ENCODE results near the gene DIPK1A.

Gene DIPK1A

GRCh38 chr1:92859400-92860039, 101.7 kb downstream of the DIPK1A start:
- Mint-ChIP-seq H3K9me3 (no peaks in the 10 kb centered on the region), H3K36me3 (no peaks in the 10 kb centered on the region), H3K4me1 (peaks cover 9% of the 10 kb centered on the region), H3K4me3 (peak overlapping the region; percentile 34), H3K27ac (no peak overlapping the region)
- ATAC-seq (no peak), DNase-seq (ENCODE audit: low spot score in 2 of 2) (no peak)

DNA sequence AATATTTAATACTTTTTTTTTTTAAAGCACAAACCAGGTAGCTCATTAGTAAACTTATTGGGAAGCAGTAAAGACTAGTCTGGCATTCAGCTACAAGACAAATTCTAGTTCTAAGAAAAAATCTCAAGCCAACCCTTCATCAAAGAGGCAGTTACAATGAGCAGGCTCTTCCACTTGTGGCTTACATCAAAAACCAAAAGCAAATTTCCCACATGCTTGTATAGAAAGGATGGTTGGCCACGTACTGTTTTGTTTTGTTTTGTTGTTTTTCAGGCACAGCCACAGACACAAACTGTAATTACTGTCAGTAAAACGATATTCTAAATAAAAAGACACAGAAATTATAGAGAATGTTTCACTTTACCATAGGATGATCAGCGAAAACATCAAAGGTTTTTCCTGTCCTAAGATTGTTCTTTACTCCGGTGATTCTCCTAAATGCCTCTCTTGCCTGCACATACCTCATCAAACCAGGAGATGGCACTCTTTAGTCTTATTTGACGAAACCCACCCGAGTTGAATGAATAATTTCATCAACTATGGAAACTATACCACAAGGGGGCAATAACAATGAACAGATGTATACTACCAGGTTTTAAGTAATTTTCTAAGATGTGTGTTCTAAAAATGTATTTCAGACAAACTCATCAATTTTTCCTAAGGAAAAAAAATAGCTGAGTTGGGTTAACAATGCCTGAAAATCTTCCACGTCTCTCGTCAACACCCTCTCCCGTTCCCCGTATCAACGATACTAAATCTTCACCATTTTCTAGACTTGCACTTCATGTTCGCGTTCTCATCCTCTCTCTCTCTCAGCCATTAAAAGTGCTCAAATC, 102.5 kb downstream of the DIPK1A start:
- ATAC-seq (peak; percentile 90), DNase-seq (ENCODE audit: low spot score in 2 of 2) (peak; percentile 28 to 71)
- Mint-ChIP-seq H3K4me1 (peaks cover 12% of the 10 kb centered on the region), H3K4me3 (peak overlapping the region; percentile 34), H3K36me3 (no peaks in the 10 kb centered on the region), H3K9me3 (no peaks in the 10 kb centered on the region), H3K27ac (no peak overlapping the region)

- Mint-ChIP-seq H3K4me1 (peaks cover 12% of the 10 kb centered on the region), H3K4me3 (no peak overlapping the region), H3K27ac (no peak overlapping the region), H3K36me3 (no peaks in the 10 kb centered on the region), H3K9me3 (no peaks in the 10 kb centered on the region)
- no peak for DNase-seq (ENCODE audit: low spot score in 2 of 2)
- no peak for ATAC-seq
Observed at GRCh38 chr1:92857817-92858216, 103.4 kb downstream of the DIPK1A start.

DNA sequence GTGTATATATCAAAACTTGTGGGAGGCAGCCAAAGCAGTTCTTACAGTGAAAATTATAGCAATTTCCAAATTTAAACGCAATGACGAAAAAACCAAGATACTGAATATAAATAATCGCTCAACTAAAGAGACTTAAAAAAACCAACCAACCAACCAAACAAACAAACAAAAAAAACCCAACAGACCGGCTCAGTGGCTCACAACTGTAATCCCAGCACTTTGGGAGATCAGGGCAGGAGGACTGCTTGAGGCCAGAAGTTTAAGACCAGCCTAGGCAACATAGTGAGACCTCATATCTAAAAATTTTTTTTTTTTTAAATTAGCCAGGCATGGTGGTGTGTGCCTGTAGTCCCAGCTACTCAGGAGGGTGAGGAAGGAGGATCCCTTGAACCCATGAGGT, 106.0 kb downstream of the DIPK1A start:
- Mint-ChIP-seq H3K36me3 (peaks cover 2% of the 10 kb centered on the region), H3K27ac (no peak overlapping the region), H3K9me3 (no peaks in the 10 kb centered on the region), H3K4me3 (no peak overlapping the region), H3K4me1 (peaks cover 12% of the 10 kb centered on the region)
- DNase-seq (ENCODE audit: low spot score in 2 of 2), result no peak
- no peak for ATAC-seq

GRCh38 chr1:92854101-92854785, 107.0 kb downstream of the DIPK1A start:
- no peak for ATAC-seq
- Mint-ChIP-seq H3K9me3 (no peaks in the 10 kb centered on the region), H3K4me3 (no peak overlapping the region), H3K36me3 (peaks cover 7% of the 10 kb centered on the region), H3K27ac (peak overlapping the region; percentile 35), H3K4me1 (peaks cover 9% of the 10 kb centered on the region)
- DNase-seq (ENCODE audit: low spot score in 2 of 2), result no peak

DNA sequence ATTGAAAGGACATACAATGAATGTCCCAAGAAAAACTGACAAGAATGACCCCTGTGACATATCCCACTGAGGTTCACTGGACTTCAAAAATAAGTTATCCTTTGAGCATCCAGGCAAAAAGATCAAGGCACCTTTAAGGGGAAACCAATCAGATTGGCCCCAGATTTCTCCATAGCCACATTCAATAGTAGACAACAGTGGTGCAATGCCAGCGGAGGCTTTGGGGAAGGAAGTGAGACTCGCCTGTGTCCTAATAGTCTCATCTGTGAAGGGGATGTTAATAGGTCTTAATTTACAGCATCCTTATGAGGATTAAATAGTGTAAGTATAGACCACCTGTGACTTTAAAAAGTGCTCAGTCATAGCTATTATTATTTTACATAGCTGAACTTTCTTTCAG, 108.0 kb downstream of the DIPK1A start:
- Mint-ChIP-seq H3K36me3 (peaks cover 7% of the 10 kb centered on the region), H3K27ac (no peak overlapping the region), H3K9me3 (no peaks in the 10 kb centered on the region), H3K4me1 (peaks cover 6% of the 10 kb centered on the region), H3K4me3 (no peak overlapping the region)
- DNase-seq (ENCODE audit: low spot score in 2 of 2), result no peak
- ATAC-seq, result no peak

- Mint-ChIP-seq H3K4me1 (peaks cover 6% of the 10 kb centered on the region), H3K27ac (no peak overlapping the region), H3K9me3 (no peaks in the 10 kb centered on the region), H3K36me3 (peaks cover 7% of the 10 kb centered on the region), H3K4me3 (no peak overlapping the region)
- ATAC-seq, result no peak
- no peak for DNase-seq (ENCODE audit: low spot score in 2 of 2)
Observed at GRCh38 chr1:92851729-92852128, 109.5 kb downstream of the DIPK1A start.

- Mint-ChIP-seq H3K4me3 (no peak overlapping the region), H3K9me3 (no peaks in the 10 kb centered on the region), H3K36me3 (peaks cover 19% of the 10 kb centered on the region), H3K27ac (no peak overlapping the region), H3K4me1 (peaks cover 6% of the 10 kb centered on the region)
- no peak for DNase-seq (ENCODE audit: low spot score in 2 of 2)
- ATAC-seq, result no peak
Observed at GRCh38 chr1:92850019-92850418, 111.2 kb downstream of the DIPK1A start.

- no peak overlapping the region for H3K4me3 Mint-ChIP-seq
- peaks cover 37% of the 10 kb centered on the region for H3K36me3 Mint-ChIP-seq
- peaks cover under 1% of the 10 kb centered on the region for H3K4me1 Mint-ChIP-seq
- no peaks in the 10 kb centered on the region for H3K9me3 Mint-ChIP-seq
- H3K27ac Mint-ChIP-seq, result no peak overlapping the region
- no peak for ATAC-seq
- no peak for DNase-seq (ENCODE audit: low spot score in 2 of 2)
Observed at GRCh38 chr1:92848201-92848600, 113.1 kb downstream of the DIPK1A start.

GRCh38 chr1:92845908-92846307, 115.4 kb downstream of the DIPK1A start:
- Mint-ChIP-seq H3K36me3 (peaks cover 60% of the 10 kb centered on the region), H3K27ac (no peak overlapping the region), H3K4me3 (no peak overlapping the region), H3K4me1 (peaks cover 6% of the 10 kb centered on the region), H3K9me3 (no peaks in the 10 kb centered on the region)
- DNase-seq (ENCODE audit: low spot score in 2 of 2) (no peak), ATAC-seq (no peak)

DNA sequence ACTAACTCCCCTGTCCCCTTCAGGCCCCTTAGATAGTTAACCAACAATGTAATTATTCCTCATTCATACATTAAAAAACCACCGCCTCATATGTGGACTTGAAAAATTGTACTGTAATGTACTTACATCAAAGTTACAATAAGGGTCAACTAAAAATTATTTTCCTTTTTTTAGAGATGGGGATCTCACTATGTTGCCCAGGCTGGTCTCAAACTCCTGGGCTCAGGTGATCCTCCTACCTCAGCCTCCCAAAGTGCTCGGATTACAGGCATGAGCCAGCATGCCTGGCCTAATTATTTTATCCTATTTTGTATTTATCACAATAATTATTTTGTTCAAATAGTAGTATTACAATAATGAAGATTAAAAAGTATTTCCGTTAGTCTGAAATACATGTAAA, 116.8 kb downstream of the DIPK1A start:
- H3K4me1 Mint-ChIP-seq, result peaks cover 19% of the 10 kb centered on the region
- H3K9me3 Mint-ChIP-seq, result no peaks in the 10 kb centered on the region
- no peak for DNase-seq (ENCODE audit: low spot score in 2 of 2)
- no peak overlapping the region for H3K27ac Mint-ChIP-seq
- H3K4me3 Mint-ChIP-seq, result no peak overlapping the region
- no peak for ATAC-seq
- peaks cover 67% of the 10 kb centered on the region for H3K36me3 Mint-ChIP-seq

GRCh38 chr1:92843429-92844352, 117.6 kb downstream of the DIPK1A start:
- H3K9me3 Mint-ChIP-seq, result no peaks in the 10 kb centered on the region
- DNase-seq (ENCODE audit: low spot score in 2 of 2) (no peak), ATAC-seq (no peak)
- peaks cover 75% of the 10 kb centered on the region for H3K36me3 Mint-ChIP-seq
- H3K27ac Mint-ChIP-seq, result peak overlapping the region; percentile 77
- no peak overlapping the region for H3K4me3 Mint-ChIP-seq
- H3K4me1 Mint-ChIP-seq, result peaks cover 26% of the 10 kb centered on the region

GRCh38 chr1:92843046-92843423, 118.2 kb downstream of the DIPK1A start:
- Mint-ChIP-seq H3K4me3 (no peak overlapping the region), H3K27ac (peak overlapping the region; percentile 77), H3K4me1 (peaks cover 32% of the 10 kb centered on the region), H3K36me3 (peaks cover 81% of the 10 kb centered on the region), H3K9me3 (no peaks in the 10 kb centered on the region)
- DNase-seq (ENCODE audit: low spot score in 2 of 2) (no peak), ATAC-seq (no peak)

- H3K27ac Mint-ChIP-seq, result peak overlapping the region; percentile 77
- no peak for ATAC-seq
- DNase-seq (ENCODE audit: low spot score in 2 of 2), result no peak
- peaks cover 88% of the 10 kb centered on the region for H3K36me3 Mint-ChIP-seq
- H3K4me3 Mint-ChIP-seq, result no peak overlapping the region
- peaks cover 38% of the 10 kb centered on the region for H3K4me1 Mint-ChIP-seq
- H3K9me3 Mint-ChIP-seq, result no peaks in the 10 kb centered on the region
Observed at GRCh38 chr1:92842082-92843045, 118.9 kb downstream of the DIPK1A start.
